ENCODE results near the gene CDK17.
"Not testable (repeated sequence)": the region's sequence is repeated elsewhere in the genome, so short reads cannot be mapped to it uniquely, and the experiment has no call there.

DNA sequence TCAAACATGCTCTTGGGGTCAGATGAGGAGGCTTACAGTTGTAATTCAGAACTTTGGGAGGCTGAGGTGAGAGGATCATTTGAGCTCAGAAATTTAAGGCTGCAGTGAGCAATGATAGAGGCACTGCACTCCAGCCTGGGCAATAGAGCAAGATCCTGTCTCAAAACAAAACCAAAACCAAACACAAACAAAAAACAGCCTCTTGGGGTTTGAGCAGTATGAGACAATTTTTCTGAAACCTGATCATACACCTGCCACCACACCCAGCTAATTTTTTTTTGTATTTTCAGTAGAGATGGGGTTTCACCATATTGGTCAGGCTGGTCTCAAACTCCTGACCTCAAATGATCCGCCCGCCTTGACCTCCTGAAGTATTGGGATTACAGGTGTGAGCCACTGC is 17.4 kb upstream of the CDK17 start:
- TF ChIP-seq, protein P1, sequence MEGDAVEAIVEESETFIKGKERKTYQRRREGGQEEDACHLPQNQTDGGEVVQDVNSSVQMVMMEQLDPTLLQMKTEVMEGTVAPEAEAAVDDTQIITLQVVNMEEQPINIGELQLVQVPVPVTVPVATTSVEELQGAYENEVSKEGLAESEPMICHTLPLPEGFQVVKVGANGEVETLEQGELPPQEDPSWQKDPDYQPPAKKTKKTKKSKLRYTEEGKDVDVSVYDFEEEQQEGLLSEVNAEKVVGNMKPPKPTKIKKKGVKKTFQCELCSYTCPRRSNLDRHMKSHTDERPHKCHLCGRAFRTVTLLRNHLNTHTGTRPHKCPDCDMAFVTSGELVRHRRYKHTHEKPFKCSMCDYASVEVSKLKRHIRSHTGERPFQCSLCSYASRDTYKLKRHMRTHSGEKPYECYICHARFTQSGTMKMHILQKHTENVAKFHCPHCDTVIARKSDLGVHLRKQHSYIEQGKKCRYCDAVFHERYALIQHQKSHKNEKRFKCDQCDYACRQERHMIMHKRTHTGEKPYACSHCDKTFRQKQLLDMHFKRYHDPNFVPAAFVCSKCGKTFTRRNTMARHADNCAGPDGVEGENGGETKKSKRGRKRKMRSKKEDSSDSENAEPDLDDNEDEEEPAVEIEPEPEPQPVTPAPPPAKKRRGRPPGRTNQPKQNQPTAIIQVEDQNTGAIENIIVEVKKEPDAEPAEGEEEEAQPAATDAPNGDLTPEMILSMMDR (IDR thresholded peaks at IDR 0.05), result not testable (repeated sequence)
- not testable (repeated sequence) for TF ChIP-seq POLR2AphosphoS5 (IDR thresholded peaks at IDR 0.05)
